Measurements from ENCODE around the gene PSD. TPM values are rescaled to one million over a fixed set of nuclear protein-coding genes. Genes with fewer than 3 reads are reported as not detected.

Gene PSD
- total and polyA plus RNA-seq, 9 of the 15 experiments (the other 6 are each of a cell fraction or from before 2014, with no cell fraction given) = 0.11 to 1.7 (median 0.54) TPM; not detected in 2

GRCh38 chr10:102393411-102394078, 25.0 kb downstream of the PSD start (continued):
- peak; percentile 51; the same call in 1 of the 2 replicates for TF ChIP-seq ZNF407 (IDR thresholded peaks at IDR 0.05; ENCODE audit: low read depth)
- no peak for TF ChIP-seq TGIF2 (CRISPR knock-in tag; IDR thresholded peaks at IDR 0.05)
- TF ChIP-seq PTBP1 (IDR thresholded peaks at IDR 0.05; ENCODE audit: low read depth, low read length) = no peak
- TF ChIP-seq ELF2 (CRISPR knock-in tag; IDR thresholded peaks at IDR 0.05) = no peak
- no peak for TF ChIP-seq SIN3A (IDR thresholded peaks at IDR 0.05; ENCODE audit: borderline replicate concordance in 2 of 2, control insufficient read depth in 1 of 2, low read depth in 2 of 2, low read length in 2 of 2)
- TF ChIP-seq ZNF253 (CRISPR knock-in tag; conservative IDR thresholded peaks at IDR 0.05) = no peak
- TF ChIP-seq IRF2 (CRISPR knock-in tag; IDR thresholded peaks at IDR 0.05) = no peak
- TF ChIP-seq FOXA1 (IDR thresholded peaks at IDR 0.05; ENCODE audit: borderline replicate concordance) = no peak
- no peak for TF ChIP-seq ZNF431 (CRISPR knock-in tag; IDR thresholded peaks at IDR 0.05)
- TF ChIP-seq CBX3 (IDR thresholded peaks at IDR 0.05; ENCODE audit: borderline replicate concordance in 1 of 2, low read length in 2 of 2) = no peak
- TF ChIP-seq ZNF77 (CRISPR knock-in tag; IDR thresholded peaks at IDR 0.05) = no peak
- TF ChIP-seq NFIX (CRISPR knock-in tag; IDR thresholded peaks at IDR 0.05; ENCODE audit: low read depth) = no peak
- TF ChIP-seq ATF1 (CRISPR knock-in tag; IDR thresholded peaks at IDR 0.05) = no peak
- TF ChIP-seq ATF1 (tag; IDR thresholded peaks at IDR 0.05) = no peak
- no peak for TF ChIP-seq MYNN (IDR thresholded peaks at IDR 0.05)
- no peak for TF ChIP-seq MYNN (CRISPR knock-in tag; IDR thresholded peaks at IDR 0.05)
- no peak for TF ChIP-seq NR3C1 (CRISPR knock-in tag; IDR thresholded peaks at IDR 0.05)
- TF ChIP-seq SMAD3 (CRISPR knock-in tag; conservative IDR thresholded peaks at IDR 0.05) = no peak
- TF ChIP-seq MAFG (tag; conservative IDR thresholded peaks at IDR 0.05) = no peak
